Suppressor macrophage treated with lipopolysaccharide for 1 hour (primary cell): ENCODE results near the gene DDX11.
"Not testable (repeated sequence)": the region's sequence is repeated elsewhere in the genome, so short reads cannot be mapped to it uniquely, and the experiment has no call there.

ENCODE experiments used
- DNase-seq, 3 donors: peaks; one replicate each; pipeline ENCODE4 v3.0.0-alpha.2; 2020 to 2022

Gene DDX11

DNA sequence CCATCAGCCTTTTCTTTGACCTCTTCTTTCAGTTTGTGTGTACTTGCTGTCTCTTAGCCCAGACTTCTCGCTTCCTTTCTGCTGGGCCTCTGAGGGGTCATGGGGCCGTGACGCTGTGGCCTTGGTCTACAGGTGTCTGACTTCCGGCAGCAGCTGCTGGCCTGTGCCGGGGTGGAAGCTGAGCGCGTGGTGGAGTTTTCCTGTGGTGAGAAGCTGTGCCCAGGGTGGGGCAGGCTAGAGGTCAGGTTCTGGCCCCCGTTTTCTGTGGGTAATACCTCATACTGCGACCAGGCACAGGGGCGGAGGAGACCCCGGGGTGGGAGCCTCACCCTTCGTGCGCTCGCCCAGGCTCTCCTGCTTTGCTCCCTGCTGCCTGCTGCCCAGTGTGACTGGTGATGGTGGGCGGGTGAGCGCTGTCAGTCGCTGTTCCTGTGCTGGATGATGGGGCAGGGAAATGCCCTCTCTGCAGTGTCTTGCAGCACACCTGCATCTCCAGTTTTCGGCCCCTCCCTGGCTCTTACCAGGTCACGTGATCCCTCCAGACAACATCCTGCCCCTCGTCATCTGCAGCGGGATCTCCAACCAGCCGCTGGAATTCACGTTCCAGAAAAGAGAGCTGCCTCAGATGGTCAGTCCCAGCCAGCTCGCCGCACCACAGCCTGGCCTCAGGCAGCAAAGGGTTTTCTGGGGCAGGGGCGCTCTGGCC is 27.0 kb downstream of the DDX11 start:
- not testable (repeated sequence) for DNase-seq

- DNase-seq = not testable (repeated sequence)
Measured at GRCh38 chr12:31102125-31102524, 28.5 kb downstream of the DDX11 start.

DNA sequence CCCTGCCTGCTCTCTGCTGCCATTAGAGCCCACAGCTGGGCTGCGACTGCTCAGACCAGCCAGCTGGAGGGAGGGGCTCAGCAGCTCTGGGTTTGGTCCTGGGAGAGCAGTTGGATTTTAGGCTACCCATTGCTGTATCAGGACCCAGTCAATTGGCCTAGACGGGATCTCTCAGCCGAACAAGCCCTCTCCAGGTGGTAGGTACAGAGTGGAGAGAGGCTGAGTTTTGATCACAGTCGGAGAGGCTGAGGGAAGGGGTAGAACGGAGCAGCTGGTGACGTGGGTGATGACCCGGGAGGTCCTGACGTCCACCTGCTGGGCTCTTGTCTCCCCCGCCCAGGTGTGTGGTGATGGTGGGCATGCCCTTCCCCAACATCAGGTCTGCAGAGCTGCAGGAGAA is 28.9 kb downstream of the DDX11 start:
- DNase-seq = not testable (repeated sequence)

DNA sequence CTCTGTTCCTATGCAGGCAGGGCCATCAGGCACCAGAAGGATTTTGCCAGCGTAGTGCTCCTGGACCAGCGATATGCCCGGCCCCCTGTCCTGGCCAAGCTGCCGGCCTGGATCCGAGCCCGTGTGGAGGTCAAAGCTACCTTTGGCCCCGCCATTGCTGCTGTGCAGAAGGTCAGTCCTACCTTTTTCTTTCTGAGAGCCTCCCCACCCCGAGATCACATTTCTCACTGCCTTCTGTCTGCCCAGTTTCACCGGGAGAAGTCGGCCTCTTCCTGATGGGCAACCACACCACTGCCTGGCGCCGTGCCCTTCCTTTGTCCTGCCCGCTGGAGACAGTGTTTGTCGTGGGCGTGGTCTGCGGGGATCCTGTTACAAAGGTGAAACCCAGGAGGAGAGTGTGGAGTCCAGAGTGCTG is 29.9 kb downstream of the DDX11 start:
- DNase-seq = not testable (repeated sequence)

DNA sequence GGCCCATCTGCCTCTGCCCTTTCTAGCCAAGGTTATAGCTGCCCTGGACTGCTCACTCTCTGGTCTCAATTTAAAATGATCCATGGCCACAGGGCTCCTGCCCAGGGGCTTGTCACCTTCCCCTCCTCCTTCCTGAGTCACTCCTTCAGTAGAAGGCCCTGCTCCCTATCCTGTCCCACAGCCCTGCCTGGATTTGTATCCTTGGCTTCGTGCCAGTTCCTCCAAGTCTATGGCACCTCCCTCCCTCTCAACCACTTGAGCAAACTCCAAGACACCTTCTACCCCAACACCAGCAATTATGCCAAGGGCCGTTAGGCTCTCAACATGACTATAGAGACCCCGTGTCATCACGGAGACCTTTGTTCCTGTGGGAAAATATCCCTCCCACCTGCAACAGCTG is 30.6 kb downstream of the DDX11 start:
- not testable (repeated sequence) for DNase-seq

DNA sequence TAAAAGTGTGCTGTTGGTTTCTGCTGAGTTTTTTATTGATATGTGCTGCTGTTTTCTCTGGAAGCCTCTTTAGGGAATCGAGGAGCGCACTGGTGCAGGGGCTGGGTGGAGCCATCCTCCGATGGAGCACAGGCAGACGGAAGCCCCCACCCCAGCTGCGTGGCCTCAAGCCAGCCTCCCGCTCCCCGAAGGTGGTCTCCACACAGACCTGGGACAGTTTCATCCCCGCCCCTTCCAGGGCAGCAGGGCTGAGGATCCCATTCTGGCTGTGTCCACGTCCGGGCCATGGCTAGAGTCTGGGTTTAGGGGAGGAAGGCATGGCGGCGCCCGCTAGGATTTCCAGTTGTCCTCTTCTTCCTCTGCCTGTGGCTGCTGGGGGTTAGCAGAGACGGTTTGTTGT is 31.1 kb downstream of the DDX11 start:
- not testable (repeated sequence) for DNase-seq

GRCh38 chr12:31105668-31106067 is 32.0 kb downstream of the DDX11 start:
- no peak for DNase-seq

GRCh38 chr12:31106101-31106803 is 32.6 kb downstream of the DDX11 start:
- no peak for DNase-seq

DNA sequence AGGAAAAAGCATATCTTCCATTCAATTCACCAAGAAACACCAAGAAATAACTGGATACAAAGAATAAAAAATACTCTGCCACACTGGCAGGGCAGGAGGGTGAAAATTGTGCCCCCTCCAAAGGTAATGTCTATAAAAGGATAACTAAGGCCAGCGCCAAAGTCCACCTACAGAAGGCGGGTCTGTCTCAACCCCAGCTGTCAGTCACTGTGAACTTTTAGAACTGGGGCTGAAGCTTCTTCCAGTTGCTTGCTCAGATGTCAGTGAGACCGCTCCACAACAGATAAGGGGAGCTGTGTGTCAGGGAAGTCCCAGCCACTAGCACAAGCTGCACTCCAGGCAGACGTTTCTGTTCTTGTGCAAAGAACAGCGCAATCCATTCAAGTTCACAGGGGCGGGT is 36.1 kb downstream of the DDX11 start:
- DNase-seq = not testable (repeated sequence)

GRCh38 chr12:31110263-31110662 is 36.6 kb downstream of the DDX11 start:
- DNase-seq = not testable (repeated sequence)

DNA sequence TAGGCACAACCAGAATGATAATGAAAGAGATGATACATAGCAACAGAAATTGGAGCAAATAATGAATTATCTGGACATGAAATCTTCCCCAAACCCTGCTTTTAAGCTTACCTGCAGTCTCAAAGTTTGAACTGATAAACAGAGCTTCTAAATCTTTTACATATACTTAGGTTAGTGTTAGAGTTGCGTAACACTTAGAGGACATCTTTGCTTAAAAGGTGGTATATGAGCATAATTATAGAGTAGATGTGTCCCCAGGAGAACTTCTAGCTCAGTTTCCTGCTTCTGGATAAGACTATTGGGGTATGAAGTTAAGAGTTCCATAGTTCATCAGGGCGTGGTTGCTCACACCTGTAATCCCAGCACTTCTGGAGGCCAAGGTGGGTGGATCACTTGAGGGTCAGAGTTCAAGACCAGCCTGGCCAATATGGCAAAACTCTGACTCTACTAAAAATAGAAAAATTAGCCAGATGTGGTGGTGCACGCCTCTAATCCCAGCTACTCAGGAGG is 41.5 kb downstream of the DDX11 start:
- not testable (repeated sequence) for DNase-seq

- DNase-seq = not testable (repeated sequence)
Measured at GRCh38 chr12:31116846-31117202, 43.2 kb downstream of the DDX11 start.

GRCh38 chr12:31117203-31118011 is 43.7 kb downstream of the DDX11 start:
- DNase-seq = peak; percentile 44 to 85 (median 55)

GRCh38 chr12:31118347-31119191 is 44.9 kb downstream of the DDX11 start:
- peak; percentile 31 to 58 (median 35) for DNase-seq

DNA sequence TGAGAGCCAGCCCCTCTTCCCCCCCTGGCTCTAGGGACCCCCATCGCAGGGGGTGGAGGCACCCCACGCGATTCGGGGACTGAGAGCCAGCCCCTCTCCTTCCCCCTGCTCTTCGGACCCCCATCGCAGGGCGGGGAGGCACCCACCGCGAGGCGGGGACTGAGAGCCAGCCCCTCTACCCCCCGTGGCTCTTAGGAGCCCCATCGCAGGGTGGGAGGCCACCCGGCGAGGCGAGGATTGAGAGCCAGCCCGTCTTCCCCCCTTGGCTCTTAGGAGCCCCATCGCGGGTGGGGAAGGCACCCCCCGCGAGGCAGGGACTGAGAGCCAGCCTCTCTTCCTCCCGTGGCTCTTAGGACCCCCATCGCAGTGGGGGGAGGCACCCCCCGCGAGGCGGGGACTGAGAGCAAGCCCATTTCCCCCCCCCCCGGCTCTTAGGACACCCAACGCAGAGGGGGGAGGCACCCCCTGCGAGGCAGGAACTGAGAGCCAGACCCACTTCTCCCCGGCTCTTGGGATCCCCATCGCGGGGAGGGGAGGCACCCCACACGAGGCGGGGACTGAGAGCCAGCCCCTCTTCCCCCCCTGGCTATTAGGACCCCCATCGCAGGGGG is 45.6 kb downstream of the DDX11 start:
- peak in 1 of 3 donors; percentile 15 for DNase-seq

- DNase-seq = no peak
Measured at GRCh38 chr12:31119803-31120211, 46.1 kb downstream of the DDX11 start.

GRCh38 chr12:31120392-31121008 is 46.8 kb downstream of the DDX11 start:
- DNase-seq = no peak

DNA sequence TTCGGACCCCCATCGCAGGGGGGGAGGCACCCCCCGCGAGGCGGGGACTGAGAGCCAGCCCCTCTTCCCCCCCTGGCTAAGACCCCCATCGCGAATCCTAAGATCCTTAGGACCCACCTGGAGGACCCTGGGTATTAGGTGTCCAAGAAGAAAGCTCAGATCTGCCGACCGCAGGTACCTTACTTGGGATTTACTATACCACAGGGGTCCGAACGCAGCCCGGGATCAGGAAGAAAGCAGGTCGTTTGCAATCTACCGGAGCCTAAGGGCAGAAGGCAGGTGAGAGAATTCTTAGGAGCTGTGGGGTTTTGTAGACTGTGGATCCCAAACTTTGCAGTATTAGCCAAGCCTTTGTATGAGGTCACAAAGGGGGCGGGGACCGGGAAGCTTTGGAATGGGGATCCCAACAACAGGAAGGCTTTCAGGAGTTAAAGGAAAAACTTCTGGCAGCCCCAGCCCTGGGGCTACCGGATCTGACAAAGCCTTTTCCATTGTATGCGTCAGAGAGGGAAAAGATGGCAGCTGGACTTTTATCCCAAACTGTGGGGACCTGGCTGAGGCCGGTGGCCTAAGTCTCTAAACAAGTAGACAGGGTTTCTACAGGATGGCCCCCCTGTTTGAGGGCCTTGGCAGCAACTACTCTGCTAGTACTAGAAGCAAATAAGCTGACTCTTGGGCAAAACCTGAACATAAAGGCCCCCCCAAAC is 47.5 kb downstream of the DDX11 start:
- DNase-seq = not testable (repeated sequence)

DNA sequence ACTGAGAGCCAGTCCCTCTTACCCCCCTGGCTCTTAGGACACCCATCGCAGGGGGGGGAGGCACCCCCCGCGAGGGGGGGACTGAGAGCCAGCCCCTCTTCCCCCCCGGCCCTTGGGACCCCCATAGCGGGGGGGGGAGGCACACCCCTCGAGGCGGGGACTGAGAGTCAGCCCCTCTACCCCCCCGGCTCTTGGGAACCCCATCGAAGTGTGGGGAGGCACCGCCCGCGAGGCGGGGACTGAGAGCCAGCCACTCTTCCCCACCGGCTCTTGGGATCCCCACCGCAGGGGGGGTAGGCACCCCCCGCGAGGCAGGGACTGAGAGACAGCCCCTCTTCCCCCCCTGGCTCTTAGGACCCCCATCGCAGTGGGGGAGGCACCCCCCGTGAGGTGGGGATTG is 48.8 kb downstream of the DDX11 start:
- no peak for DNase-seq

DNA sequence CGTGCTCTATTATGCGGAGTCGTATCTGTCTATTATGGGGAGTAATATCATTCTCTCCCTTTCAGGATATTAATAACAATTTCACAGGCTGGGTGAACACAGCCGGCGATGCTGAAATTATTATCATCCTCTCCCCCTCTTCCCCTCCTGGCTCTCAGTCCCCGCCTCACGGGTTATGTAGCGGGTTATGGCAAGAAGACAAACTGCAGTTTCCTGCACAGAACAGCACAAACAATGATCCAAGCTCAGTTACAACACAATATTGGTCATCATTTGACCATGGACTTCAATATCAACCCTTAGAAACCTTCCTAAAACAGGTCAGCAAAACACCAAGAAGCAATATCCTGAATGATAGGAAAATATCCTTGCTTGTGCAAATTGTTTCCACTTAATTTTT is 50.5 kb downstream of the DDX11 start:
- not testable (repeated sequence) for DNase-seq

GRCh38 chr12:31125171-31125570 is 51.5 kb downstream of the DDX11 start:
- DNase-seq = not testable (repeated sequence)
